Renal pelvis (tissue), 4 donors: ENCODE measurements around the gene GMDS. TPM values are rescaled to one million over a fixed set of nuclear protein-coding genes. Genes with fewer than 3 reads are reported as not detected.

ENCODE experiments used
- DNase-seq: peaks from one replicate; pipeline ENCODE4 v3.0.0-alpha.2; 2013
- polyA plus RNA-seq, 3 donors: library from polyadenylated mRNA; unstranded; fragments of 120-200 nt; gene quantifications; one replicate each; pipeline ENCODE4 v1.2.1, GENCODE V29; 2013; ENCODE audit not compliant: insufficient read length in 3 of 3

The GMDS gene
- polyA plus RNA-seq, 3 donors: 66.8 to 76.2 (median 68.5) TPM

GRCh38 chr6:1952740-1953360, 292.6 kb downstream of the GMDS start:
- DNase-seq: no peak

GRCh38 chr6:1950631-1951030, 294.8 kb downstream of the GMDS start:
- no peak for DNase-seq

GRCh38 chr6:1949538-1949937, 295.9 kb downstream of the GMDS start:
- no peak for DNase-seq

- DNase-seq: no peak
These were observed 297.5 kb downstream of the GMDS start for GRCh38 chr6:1947922-1948321.

GRCh38 chr6:1946583-1946982, 298.8 kb downstream of the GMDS start:
- DNase-seq: no peak

GRCh38 chr6:1945235-1945832, 300.1 kb downstream of the GMDS start:
- DNase-seq: no peak

- DNase-seq: no peak
These were observed 302.6 kb downstream of the GMDS start for GRCh38 chr6:1942834-1943233.

GRCh38 chr6:1941534-1941933, 303.9 kb downstream of the GMDS start:
- DNase-seq: no peak

GRCh38 chr6:1940381-1940780, 305.0 kb downstream of the GMDS start:
- DNase-seq: peak; percentile 68

- DNase-seq: no peak
These were observed 312.1 kb downstream of the GMDS start for GRCh38 chr6:1933292-1933691.

GRCh38 chr6:1931817-1932216, 313.6 kb downstream of the GMDS start:
- DNase-seq: no peak

- DNase-seq: no peak
These were observed 315.0 kb downstream of the GMDS start for GRCh38 chr6:1930356-1930755.

GRCh38 chr6:1929931-1930330, 315.5 kb downstream of the GMDS start:
- DNase-seq: no peak

- no peak for DNase-seq
These were observed 319.5 kb downstream of the GMDS start for GRCh38 chr6:1925743-1926430.

- DNase-seq: no peak
These were observed 322.0 kb downstream of the GMDS start for GRCh38 chr6:1923449-1923848.

- no peak for DNase-seq
These were observed 327.6 kb downstream of the GMDS start for GRCh38 chr6:1917626-1918371.

GRCh38 chr6:1916334-1917070, 328.9 kb downstream of the GMDS start:
- DNase-seq: peak; percentile 55

- no peak for DNase-seq
These were observed 330.2 kb downstream of the GMDS start for GRCh38 chr6:1915226-1915625.

GRCh38 chr6:1913577-1913976, 331.8 kb downstream of the GMDS start:
- DNase-seq: peak; percentile 46

- DNase-seq: no peak
These were observed 332.7 kb downstream of the GMDS start for GRCh38 chr6:1912731-1913130.

- no peak for DNase-seq
These were observed 333.9 kb downstream of the GMDS start for GRCh38 chr6:1911474-1911873.
